ENCODE measurements around the gene CLPSL2.

DNA sequence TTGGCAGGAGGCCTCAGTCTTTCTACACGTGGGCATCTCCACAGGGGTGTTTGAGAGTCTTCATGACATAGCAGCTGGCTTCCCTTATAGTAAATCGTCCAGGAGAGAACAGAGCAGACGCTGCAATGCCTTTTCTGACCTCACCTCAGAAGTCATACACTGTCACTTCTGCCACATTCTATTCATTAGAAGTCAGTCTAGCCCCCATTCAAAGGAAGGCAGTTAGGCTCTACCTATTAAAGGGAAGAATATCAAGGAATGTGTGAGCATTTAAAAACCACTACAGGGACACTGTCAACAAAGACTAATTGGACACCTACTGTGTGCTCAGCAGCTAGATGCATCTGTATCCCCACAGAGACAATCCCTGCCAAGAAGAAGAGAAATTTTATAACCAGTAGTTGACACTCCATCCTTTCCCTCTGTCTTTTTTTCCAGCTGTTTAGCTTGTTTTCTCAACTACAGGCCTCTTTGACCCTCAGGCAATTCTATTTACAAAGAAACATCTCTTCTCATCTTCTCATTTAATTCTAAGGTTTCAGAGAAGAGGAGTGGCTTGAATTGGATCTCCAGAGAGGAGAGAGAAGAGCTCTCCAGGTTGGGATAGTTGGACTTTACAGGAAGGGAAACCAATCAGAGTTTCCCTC, 21.0 kb upstream of the CLPSL2 start:
- TF ChIP-seq YY1 (IDR thresholded peaks at IDR 0.05; ENCODE audit: insufficient read depth, insufficient read length) (no peak), ZNF274 (IDR thresholded peaks at IDR 0.05; ENCODE audit: low read depth, low read length) (no peak)

Data from NT2/D1 (cell line).